WTC11 (cell line): ENCODE results near the gene ESRRG. TPM values are rescaled to one million over a fixed set of nuclear protein-coding genes. Genes with fewer than 3 reads are reported as not detected.

Experiments
- ATAC-seq: fragments of 200-7000 bp; cut with Tn5 transposase; 2 replicates; pipeline ENCODE4 v1.10.0; 2021; ENCODE audit warnings: mild to moderate bottlenecking, moderate library complexity
- CTCF ChIA-PET: fragments of 300-600 bp; sonication (Branson Sonifier 250); formaldehyde crosslinking; loops from one replicate; lab custom pipeline; 2021; ENCODE audit warnings: antibody characterized with exemption; lab: Charles Lee
- POLR2A ChIA-PET: fragments of 350-600 bp; sonication (Branson Sonifier 250); formaldehyde crosslinking; loops from one replicate; lab custom pipeline; 2021; ENCODE audit warnings: antibody characterized with exemption; lab: Charles Lee
- DNase-seq: peaks from one replicate; pipeline ENCODE4 v3.0.0; 2021; ENCODE audit warnings: low spot score
- H3K27ac Mint-ChIP-seq: 2 replicates; pipeline ENCODE4 v1.8.0; 2021; ENCODE audit warnings: mixed read lengths
- H3K27me3 Mint-ChIP-seq: 2 replicates; pipeline ENCODE4 v1.8.0; 2021; ENCODE audit warnings: low read depth, mild to moderate bottlenecking, moderate library complexity, mixed read lengths
- H3K36me3 Mint-ChIP-seq: 2 replicates; pipeline ENCODE4 v1.8.0; 2021; ENCODE audit warnings: mixed read lengths
- H3K4me1 Mint-ChIP-seq: 2 replicates; pipeline ENCODE4 v1.8.0; 2022; ENCODE audit warnings: mixed read lengths
- H3K4me3 Mint-ChIP-seq: 2 replicates; pipeline ENCODE4 v1.8.0; 2021; ENCODE audit warnings: mild to moderate bottlenecking, moderate library complexity, mixed read lengths
- H3K9me3 Mint-ChIP-seq: 2 replicates; pipeline ENCODE4 v1.8.0; 2021; ENCODE audit warnings: mixed read lengths
- AR ChIP-seq: fragments of 250-450 bp; sonication (Bioruptor Pico); IDR thresholded peaks from 2 replicates; pipeline ENCODE4 v1.9.0; 2021; ENCODE audit warnings: mild to moderate bottlenecking
- ARID4B ChIP-seq: sonication (generic); formaldehyde crosslinking; IDR thresholded peaks from 2 replicates; pipeline ENCODE4 v1.8.0; 2023; ENCODE audit warnings: missing genetic modification reagents, mild to moderate bottlenecking, borderline replicate concordance
- E2F4 ChIP-seq: sonication (generic); formaldehyde crosslinking; IDR thresholded peaks from 2 replicates; pipeline ENCODE4 v1.8.1; 2022; ENCODE audit warnings: low read depth, mild to moderate bottlenecking, moderate library complexity, missing genetic modification reagents, borderline replicate concordance
- FOXJ3 ChIP-seq: sonication (generic); formaldehyde crosslinking; IDR thresholded peaks from 2 replicates; pipeline ENCODE4 v1.9.0; 2021; ENCODE audit warnings: missing genetic modification reagents, mild to moderate bottlenecking, borderline replicate concordance
- NFYB ChIP-seq: sonication (generic); formaldehyde crosslinking; conservative IDR thresholded peaks from 2 replicates; pipeline ENCODE4 v1.8.0; 2022; ENCODE audit warnings: low read depth, missing genetic modification reagents
- STAT6 ChIP-seq: sonication (generic); formaldehyde crosslinking; conservative IDR thresholded peaks from 2 replicates; pipeline ENCODE4 v1.8.1; 2023; ENCODE audit warnings: mild to moderate bottlenecking, low read depth, missing genetic modification reagents, moderate library complexity
- ZNF425 ChIP-seq: fragments of 250-450 bp; sonication (Bioruptor Pico); conservative IDR thresholded peaks from 2 replicates; pipeline ENCODE4 v1.9.0; 2021; ENCODE audit warnings: mild to moderate bottlenecking
- total RNA-seq: library from RNA; stranded (reverse); gene quantifications from 3 replicates; pipeline ENCODE4 v1.2.3, GENCODE V29; 2021

The ESRRG gene
- total RNA-seq, 1 experiment from 2014 or later, result 2.3 TPM

- H3K27ac Mint-ChIP-seq, result 0 out of 2 replicates have a peak overlapping the region, but pooled peaks have one; percentile 77
- CTCF ChIA-PET, result interaction anchor here (0.6 to 1.3 kb wide), 2 partner anchors 165 to 1083 kb away, joined by 3 read pairs; no protein-coding TSS in a partner anchor
Observed at GRCh38 chr1:216598448-216598847, 124.8 kb downstream of the ESRRG start.

More at GRCh38 chr1:216598448-216598847, 124.8 kb downstream of the ESRRG start:
- no peak for DNase-seq
- Mint-ChIP-seq H3K27me3 (peaks cover 4% of the 10 kb centered on the region; the same call in 1 of the 2 replicates), H3K9me3 (no peaks in the 10 kb centered on the region), H3K36me3 (no peaks in the 10 kb centered on the region), H3K4me3 (no peak overlapping the region), H3K4me1 (peaks cover 50% of the 10 kb centered on the region)
- ATAC-seq, result peak; percentile 6; the same call in 1 of the 2 replicates
- POLR2A ChIA-PET, result interaction anchor here (0.7 kb wide), 1 partner anchor 378 kb away, joined by 3 read pairs; no protein-coding TSS in a partner anchor
- TF ChIP-seq AR, result no peak
- TF ChIP-seq FOXJ3 (CRISPR knock-in tag), result no peak
- no peak for TF ChIP-seq NFYB (CRISPR knock-in tag)
- no peak for TF ChIP-seq STAT6 (CRISPR knock-in tag)
- TF ChIP-seq ARID4B (CRISPR knock-in tag), result no peak
- no peak for TF ChIP-seq E2F4
- no peak for TF ChIP-seq ZNF425 (CRISPR knock-in tag)
